ENCODE data around the gene HLA-DQA1.
"Not testable (repeated sequence)": the region's sequence is repeated elsewhere in the genome, so short reads cannot be mapped to it uniquely, and the experiment has no call there.

Gene HLA-DQA1

GRCh38 chr6:32637219-32637880 is at the start of gene HLA-DQA1:
Gene HLA-DQA1 (plus strand): TSS chr6:32637406. CDS start chr6:32637459, 53 bp downstream.
- in situ Hi-C loops (cut with MboI; ENCODE audit: low sequenced_read_pairs): no loop called here

- in situ Hi-C loops (cut with MboI; ENCODE audit: low sequenced_read_pairs): no loop called here
These were observed 49.0 kb upstream of the HLA-DQA1 start for GRCh38 chr6:32588156-32588555.

DNA sequence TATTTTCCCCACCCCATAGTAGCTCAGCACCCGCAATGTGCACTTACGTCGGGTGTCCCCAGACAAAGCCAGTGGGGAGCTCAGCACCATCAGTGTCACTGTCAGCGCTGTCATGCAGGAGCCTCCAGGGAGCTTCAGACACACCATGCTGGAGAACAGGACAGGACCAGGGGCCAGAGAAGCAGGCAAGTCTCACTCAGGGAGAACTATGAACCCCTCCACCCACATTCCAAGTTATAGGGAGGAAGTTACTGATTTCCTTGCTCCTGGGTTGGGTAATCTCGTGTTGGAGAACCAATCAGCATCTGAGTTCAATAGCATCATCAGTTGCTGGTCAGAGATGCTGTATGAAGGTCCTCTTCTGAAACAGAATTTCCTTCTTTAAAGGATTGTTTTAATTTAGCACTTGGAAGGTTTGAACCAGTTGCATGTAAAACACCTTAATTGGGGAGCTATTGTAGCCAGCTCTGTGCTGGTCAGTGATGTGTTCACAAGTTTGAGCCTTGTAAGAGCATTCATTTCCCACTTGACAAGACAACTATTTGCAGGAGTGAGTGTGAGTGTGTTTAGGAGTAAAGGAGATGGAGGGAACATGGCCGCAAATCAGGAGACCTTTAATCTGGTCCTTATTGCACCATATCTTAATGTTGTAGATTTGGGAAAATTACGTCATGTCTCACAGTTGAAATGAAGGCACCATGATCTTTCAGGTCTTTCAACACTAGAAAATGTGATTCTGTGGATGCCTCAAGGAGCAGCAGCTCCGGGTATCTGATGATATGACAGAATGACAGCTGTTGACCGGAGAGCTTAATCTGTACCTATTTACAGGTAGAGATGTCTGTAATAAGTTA is 47.4 kb upstream of the HLA-DQA1 start, which contains the start of gene HLA-DRB1:
HLA-DRB1 (minus strand) TSS at position 253 of the 854 bp plus-strand sequence; CDS start at position 147, 106 bp downstream.
- in situ Hi-C loops (cut with MboI; ENCODE audit: low sequenced_read_pairs): no loop called here

DNA sequence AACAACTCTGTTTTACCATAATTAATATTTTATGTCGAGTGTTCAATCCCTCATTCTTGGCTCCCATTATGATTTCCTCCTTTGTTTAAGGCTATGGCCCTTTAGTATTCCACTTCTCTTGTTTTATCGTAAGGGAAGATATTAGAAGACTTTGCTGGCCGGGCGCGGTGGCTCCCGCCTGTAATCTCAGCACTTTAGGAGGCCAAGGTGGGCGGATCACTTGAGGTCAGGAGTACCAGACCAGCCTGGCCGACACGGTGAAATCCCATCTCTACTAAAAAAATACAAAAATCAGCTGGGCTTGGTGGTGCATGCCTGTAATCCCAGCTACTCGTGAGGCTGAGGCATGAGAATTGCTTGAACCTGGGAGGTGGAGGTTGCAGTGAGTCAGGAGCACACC is 46.5 kb upstream of the HLA-DQA1 start:
- in situ Hi-C loops (cut with MboI; ENCODE audit: low sequenced_read_pairs): not testable (repeated sequence)

- in situ Hi-C loops (cut with MboI; ENCODE audit: low sequenced_read_pairs): no loop called here
These were observed 40.2 kb upstream of the HLA-DQA1 start for GRCh38 chr6:32597024-32597423.

DNA sequence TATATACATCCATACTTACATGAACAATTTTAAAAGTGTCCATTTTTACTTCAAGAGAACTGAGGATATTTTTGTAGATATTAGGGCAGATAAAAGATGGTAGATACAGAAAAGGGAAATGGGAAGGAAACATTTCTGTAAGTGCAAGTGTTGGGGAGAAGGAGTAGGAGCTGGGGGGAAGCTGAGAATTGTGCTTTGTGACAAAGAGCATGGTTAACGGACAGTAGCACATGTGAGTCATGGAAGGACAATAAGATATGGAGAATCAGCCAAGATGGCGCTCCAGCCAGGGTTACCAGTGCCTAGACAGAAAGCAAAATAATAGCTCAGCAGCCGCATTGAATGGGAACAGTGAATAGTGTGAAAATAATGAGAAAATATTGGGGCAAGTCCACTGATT is 34.8 kb upstream of the HLA-DQA1 start:
- in situ Hi-C loops (cut with MboI; ENCODE audit: low sequenced_read_pairs): no loop called here

GRCh38 chr6:32603222-32603621 is 34.0 kb upstream of the HLA-DQA1 start:
- in situ Hi-C loops (cut with MboI; ENCODE audit: low sequenced_read_pairs): no loop called here

- in situ Hi-C loops (cut with MboI; ENCODE audit: low sequenced_read_pairs): no loop called here
These were observed 33.3 kb upstream of the HLA-DQA1 start for GRCh38 chr6:32603888-32604287.

GRCh38 chr6:32604434-32604877 is 32.8 kb upstream of the HLA-DQA1 start:
- in situ Hi-C loops (cut with MboI; ENCODE audit: low sequenced_read_pairs): no loop called here

GRCh38 chr6:32607263-32607987 is 29.8 kb upstream of the HLA-DQA1 start:
- in situ Hi-C loops (cut with MboI; ENCODE audit: low sequenced_read_pairs): no loop called here

DNA sequence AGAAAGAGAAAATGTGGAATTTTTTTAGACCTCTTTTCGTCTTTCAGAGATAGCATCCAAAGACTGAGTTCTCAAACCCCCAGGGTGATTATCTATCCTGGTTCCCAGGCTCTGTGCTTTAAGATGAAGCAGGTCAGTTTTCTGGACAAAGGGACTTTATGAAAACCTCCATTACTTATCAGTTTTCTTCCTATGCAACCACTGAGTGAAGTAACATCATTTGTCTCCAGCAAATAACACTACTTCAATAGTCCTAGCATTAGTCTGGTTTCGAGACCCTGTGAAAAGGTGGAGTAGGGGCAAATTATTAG is 29.3 kb upstream of the HLA-DQA1 start:
- in situ Hi-C loops (cut with MboI; ENCODE audit: low sequenced_read_pairs): no loop called here

GRCh38 chr6:32608362-32608761 is 28.8 kb upstream of the HLA-DQA1 start:
- in situ Hi-C loops (cut with MboI; ENCODE audit: low sequenced_read_pairs): no loop called here

DNA sequence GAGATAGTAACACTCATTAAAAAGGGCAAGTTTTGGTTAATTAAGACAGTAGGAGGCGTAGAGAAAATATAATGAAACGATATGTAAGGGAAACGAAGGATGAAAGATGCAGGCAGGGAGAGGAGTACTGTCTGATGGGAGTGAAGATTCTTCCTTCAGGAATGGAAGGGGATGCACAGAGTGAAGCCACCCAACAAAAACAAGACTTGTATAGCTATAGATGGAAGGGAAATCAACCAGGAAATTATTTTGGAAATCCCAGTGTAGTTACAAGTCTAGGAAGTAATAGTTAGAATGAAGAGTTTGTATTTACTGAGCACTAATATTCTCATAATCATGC is 27.8 kb upstream of the HLA-DQA1 start:
- in situ Hi-C loops (cut with MboI; ENCODE audit: low sequenced_read_pairs): no loop called here

GRCh38 chr6:32609731-32610640 is 27.2 kb upstream of the HLA-DQA1 start:
- in situ Hi-C loops (cut with MboI; ENCODE audit: low sequenced_read_pairs): no loop called here

DNA sequence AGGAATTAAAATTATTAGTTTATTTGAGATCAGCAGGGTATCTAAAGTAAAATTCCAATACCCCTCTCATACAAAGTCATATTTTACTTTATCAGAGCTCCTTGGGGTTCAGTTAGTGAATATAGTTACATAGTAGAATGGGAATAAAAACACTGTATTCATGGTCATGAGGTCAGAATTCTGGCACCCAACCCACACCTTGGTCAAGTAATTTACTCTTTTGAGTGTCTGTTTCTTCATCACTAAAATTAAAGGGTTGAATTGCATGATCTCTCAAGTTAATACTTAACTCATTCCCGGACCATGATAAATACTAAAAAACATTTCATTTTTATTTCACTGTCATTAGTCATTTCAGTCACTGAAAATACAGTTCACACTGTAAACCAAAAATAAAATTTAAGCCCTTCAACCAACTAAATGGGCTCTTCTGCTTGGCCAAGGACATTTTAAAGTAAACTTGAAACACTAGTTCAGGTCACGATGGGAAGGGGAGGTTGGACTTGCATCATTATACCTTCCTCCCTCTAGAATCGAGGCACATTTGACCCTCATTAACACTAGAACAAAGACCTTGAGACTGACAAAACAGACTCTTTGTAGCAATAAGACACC is 26.4 kb upstream of the HLA-DQA1 start:
- in situ Hi-C loops (cut with MboI; ENCODE audit: low sequenced_read_pairs): no loop called here

GRCh38 chr6:32613475-32613874 is 23.7 kb upstream of the HLA-DQA1 start:
- in situ Hi-C loops (cut with MboI; ENCODE audit: low sequenced_read_pairs): no loop called here

GRCh38 chr6:32614366-32615081 is 22.7 kb upstream of the HLA-DQA1 start:
- in situ Hi-C loops (cut with MboI; ENCODE audit: low sequenced_read_pairs): no loop called here

GRCh38 chr6:32615885-32616532 is 21.2 kb upstream of the HLA-DQA1 start:
- in situ Hi-C loops (cut with MboI; ENCODE audit: low sequenced_read_pairs): no loop called here

GRCh38 chr6:32617751-32618150 is 19.5 kb upstream of the HLA-DQA1 start:
- in situ Hi-C loops (cut with MboI; ENCODE audit: low sequenced_read_pairs): no loop called here

Data from hTERT RPE-1 (cell line).